GM21360 (cell line): ENCODE measurements around the gene CUEDC1.

ENCODE experiments used
- ATAC-seq: cut with Tn5 transposase; IDR thresholded peaks from one replicate; pipeline ENCODE4 v1.9.1; 2021; ENCODE audit warnings: mild to moderate bottlenecking, moderate library complexity; ENCODE audit not compliant: unreplicated experiment

CUEDC1 gene

GRCh38 chr17:57881143-57881542 lies 74.1 kb downstream of the CUEDC1 start:
- no peak for ATAC-seq

GRCh38 chr17:57880086-57880456 lies 75.1 kb downstream of the CUEDC1 start:
- ATAC-seq: no peak

- no peak for ATAC-seq
Measured at GRCh38 chr17:57879437-57880085, 75.7 kb downstream of the CUEDC1 start.

GRCh38 chr17:57877803-57878377 lies 77.3 kb downstream of the CUEDC1 start:
- no peak for ATAC-seq

- no peak for ATAC-seq
Measured at GRCh38 chr17:57876866-57877237, 78.4 kb downstream of the CUEDC1 start.

- ATAC-seq: no peak
Measured at GRCh38 chr17:57876023-57876865, 79.0 kb downstream of the CUEDC1 start.

GRCh38 chr17:57875290-57876022 lies 79.8 kb downstream of the CUEDC1 start:
- ATAC-seq: no peak

- ATAC-seq: no peak
Measured at GRCh38 chr17:57874434-57875289, 80.5 kb downstream of the CUEDC1 start.

GRCh38 chr17:57874058-57874419 lies 81.2 kb downstream of the CUEDC1 start:
- no peak for ATAC-seq

- no peak for ATAC-seq
Measured at GRCh38 chr17:57873261-57874057, 81.8 kb downstream of the CUEDC1 start.

GRCh38 chr17:57872536-57872935 lies 82.7 kb downstream of the CUEDC1 start:
- no peak for ATAC-seq

GRCh38 chr17:57871863-57872262 lies 83.3 kb downstream of the CUEDC1 start:
- ATAC-seq: no peak

- no peak for ATAC-seq
Measured at GRCh38 chr17:57871155-57871554, 84.1 kb downstream of the CUEDC1 start.

- no peak for ATAC-seq
Measured at GRCh38 chr17:57870283-57870635, 85.0 kb downstream of the CUEDC1 start.

- no peak for ATAC-seq
Measured at GRCh38 chr17:57869617-57870282, 85.5 kb downstream of the CUEDC1 start.

GRCh38 chr17:57868910-57869616 lies 86.1 kb downstream of the CUEDC1 start:
- no peak for ATAC-seq

- no peak for ATAC-seq
Measured at GRCh38 chr17:57868007-57868909, 87.0 kb downstream of the CUEDC1 start.

GRCh38 chr17:57867126-57867525 lies 88.1 kb downstream of the CUEDC1 start:
- ATAC-seq: no peak
